Thyroid gland (tissue), 4 donors: ENCODE data around the gene ADCY7. TPM values are rescaled to one million over a fixed set of nuclear protein-coding genes. Genes with fewer than 3 reads are reported as not detected.

ENCODE experiments used
- DNase-seq, 2 donors: peaks; one replicate each; pipeline ENCODE4 v3.0.0-alpha.2; 2019
- H3K27ac ChIP-seq, 3 donors: fragments of 200-600 bp; sonication (generic); 1 replicate in 2 of 3; 2 replicates in 1 of 3; pipeline ENCODE4 v1.5.1; 2016 to 2019; ENCODE audit warnings: mild to moderate bottlenecking in 1 of 3, moderate library complexity in 1 of 3
- H3K27me3 ChIP-seq: fragments of 200-600 bp; sonication (generic); one replicate; pipeline ENCODE4 v1.5.1; 2019
- H3K36me3 ChIP-seq, 2 donors: fragments of 200-600 bp; sonication (generic); one replicate each; pipeline ENCODE4 v1.5.1; 2016 to 2019
- H3K4me1 ChIP-seq, 2 donors: fragments of 200-600 bp; sonication (generic); one replicate each; pipeline ENCODE4 v1.5.1; 2017 to 2019
- H3K4me3 ChIP-seq, 3 donors: fragments of 200-600 bp; sonication (generic); replicated peaks in 1 of 3; 1 replicate in 2 of 3; 2 replicates in 1 of 3; pipeline ENCODE4 v1.5.1; 2016; ENCODE audit warnings: mild to moderate bottlenecking in 1 of 3
- H3K9me3 ChIP-seq: fragments of 200-600 bp; sonication (generic); one replicate; pipeline ENCODE4 v1.5.1; 2017
- POLR2A ChIP-seq, 2 donors: fragments of 450-650 bp; IDR thresholded peaks; one replicate each; pipeline ENCODE4 v1.6.1; 2017; ENCODE audit warnings: antibody characterized with exemption in 2 of 2, mild to moderate bottlenecking in 2 of 2, moderate library complexity in 1 of 2
- WGBS, 2 donors: methylation state at CpG; one replicate each; pipeline ENCODE4 v1.1.5; 2017; 5-methylcytosine and 5-hydroxymethylcytosine counted together
- intact Hi-C: fragments of 100-400 bp; cut with DNase I; formaldehyde crosslinking; loops from one replicate; pipeline ENCODE4 v1.15.1; 2023
- total RNA-seq, 4 donors: library from RNA; depleted of rRNA; stranded (reverse); fragments of >200 nt; gene quantifications; one replicate each; pipeline ENCODE4 v1.2.3, GENCODE V29; 2016
- TF ChIP-seq, protein P1 (sequence below), 6 experiments: fragments of 200-600 bp in 3 of 6; fragments of 450-650 bp in 3 of 6; sonication (generic) in 3 of 6; IDR thresholded peaks; one replicate each; pipeline ENCODE4 v1.5.1; 2016 to 2019; ENCODE audit warnings: antibody characterized with exemption in 6 of 6, mild to moderate bottlenecking in 2 of 6, inconsistent platforms in 1 of 6, moderate library complexity in 1 of 6

ADCY7 gene
- total RNA-seq, 4 donors from 2014 or later = 4.2 to 8.2 (median 7.1) TPM

- Histone ChIP-seq H3K27me3 (no peaks in the 10 kb centered on the region), H3K36me3 (no peaks in the 10 kb centered on the region), H3K9me3 (no peaks in the 10 kb centered on the region), H3K4me1 (peaks cover 0 to 10% of the 10 kb centered on the region in 2 donors), H3K27ac (no peak overlapping the region), H3K4me3 (no peak overlapping the region)
- intact Hi-C loops = no loop called here
- 92% methylated on average over 17 to 21 of the region's 21 CpGs for WGBS, 2 donors
- TF ChIP-seq, protein P1, sequence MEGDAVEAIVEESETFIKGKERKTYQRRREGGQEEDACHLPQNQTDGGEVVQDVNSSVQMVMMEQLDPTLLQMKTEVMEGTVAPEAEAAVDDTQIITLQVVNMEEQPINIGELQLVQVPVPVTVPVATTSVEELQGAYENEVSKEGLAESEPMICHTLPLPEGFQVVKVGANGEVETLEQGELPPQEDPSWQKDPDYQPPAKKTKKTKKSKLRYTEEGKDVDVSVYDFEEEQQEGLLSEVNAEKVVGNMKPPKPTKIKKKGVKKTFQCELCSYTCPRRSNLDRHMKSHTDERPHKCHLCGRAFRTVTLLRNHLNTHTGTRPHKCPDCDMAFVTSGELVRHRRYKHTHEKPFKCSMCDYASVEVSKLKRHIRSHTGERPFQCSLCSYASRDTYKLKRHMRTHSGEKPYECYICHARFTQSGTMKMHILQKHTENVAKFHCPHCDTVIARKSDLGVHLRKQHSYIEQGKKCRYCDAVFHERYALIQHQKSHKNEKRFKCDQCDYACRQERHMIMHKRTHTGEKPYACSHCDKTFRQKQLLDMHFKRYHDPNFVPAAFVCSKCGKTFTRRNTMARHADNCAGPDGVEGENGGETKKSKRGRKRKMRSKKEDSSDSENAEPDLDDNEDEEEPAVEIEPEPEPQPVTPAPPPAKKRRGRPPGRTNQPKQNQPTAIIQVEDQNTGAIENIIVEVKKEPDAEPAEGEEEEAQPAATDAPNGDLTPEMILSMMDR (IDR thresholded peaks at IDR 0.05) = no peak
- TF ChIP-seq POLR2A (IDR thresholded peaks at IDR 0.05) = no peak
- peak in 1 of 2 donors; percentile 1 for DNase-seq
Measured at GRCh38 chr16:50305441-50306061, 39.2 kb downstream of the ADCY7 start.

DNA sequence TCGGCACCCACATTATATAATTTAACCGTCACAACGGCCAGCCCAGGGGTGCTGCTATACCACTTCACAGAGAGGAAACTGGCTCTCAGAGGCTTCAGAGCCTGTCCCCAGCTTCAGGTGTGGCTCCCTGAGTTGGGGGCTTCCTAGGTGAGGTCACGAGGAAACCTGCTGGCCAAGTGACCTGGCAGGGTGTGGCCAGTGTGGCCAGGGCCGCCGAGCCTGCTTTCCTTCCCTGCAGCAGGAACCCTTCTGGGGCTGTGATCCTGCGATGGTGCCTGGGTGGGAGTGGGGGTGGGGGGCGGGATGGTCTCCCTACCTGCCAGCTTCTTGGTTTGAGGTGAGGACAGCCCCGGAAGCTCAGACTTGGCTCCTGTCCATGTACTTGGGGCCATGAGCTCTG lies 39.9 kb downstream of the ADCY7 start:
- intact Hi-C loops = no loop called here
- TF ChIP-seq, protein P1 (IDR thresholded peaks at IDR 0.05) = no peak
- no peak for TF ChIP-seq POLR2A (IDR thresholded peaks at IDR 0.05)
- Histone ChIP-seq H3K27me3 (no peaks in the 10 kb centered on the region), H3K4me3 (no peak overlapping the region), H3K4me1 (peaks cover 0 to 10% of the 10 kb centered on the region in 2 donors), H3K9me3 (no peaks in the 10 kb centered on the region), H3K36me3 (no peaks in the 10 kb centered on the region), H3K27ac (no peak overlapping the region)
- DNase-seq = peak in 1 of 2 donors; percentile 0
- WGBS, 2 donors = 71 to 75% methylated on average over 5 to 9 of the region's 9 CpGs

DNA sequence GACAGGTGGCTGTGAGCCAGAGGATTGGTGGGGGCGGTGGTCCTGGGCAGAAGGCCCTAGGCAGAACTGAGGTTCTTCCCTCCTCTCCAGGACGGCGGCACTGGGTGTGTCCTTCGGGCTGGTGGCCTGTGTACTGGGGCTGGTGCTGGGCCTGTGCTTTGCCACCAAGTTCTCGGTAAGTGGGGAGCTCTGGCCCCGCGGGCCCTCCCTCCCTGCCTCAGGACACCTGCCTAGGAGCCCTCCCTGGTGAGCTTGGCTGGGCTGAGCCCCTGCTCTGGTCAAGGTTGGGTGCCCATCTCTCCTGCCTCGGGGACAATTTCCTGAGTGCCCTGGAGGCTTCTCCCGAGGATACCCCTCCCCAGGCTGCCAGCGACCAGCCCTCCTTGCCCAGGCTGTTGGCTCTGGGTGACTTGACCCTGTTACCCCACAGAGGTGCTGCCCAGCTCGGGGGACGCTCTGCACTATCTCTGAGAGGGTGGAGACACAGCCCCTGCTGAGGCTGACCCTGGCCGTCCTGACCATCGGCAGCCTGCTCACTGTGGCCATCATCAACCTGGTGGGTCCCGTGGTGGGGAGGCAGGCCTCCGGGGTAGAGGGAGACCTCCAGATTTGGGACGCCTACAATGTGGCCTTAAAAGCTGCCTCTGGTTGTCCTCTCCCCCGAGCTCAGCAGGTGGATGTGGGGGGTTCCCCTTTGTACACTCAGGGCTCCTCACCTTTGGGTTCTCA lies 42.0 kb downstream of the ADCY7 start:
- intact Hi-C loops = no loop called here
- TF ChIP-seq, protein P1 (IDR thresholded peaks at IDR 0.05) = no peak
- no peak for TF ChIP-seq POLR2A (IDR thresholded peaks at IDR 0.05)
- 82 to 93% methylated on average over 8 to 12 of the region's 18 CpGs for WGBS, 2 donors
- Histone ChIP-seq H3K9me3 (no peaks in the 10 kb centered on the region), H3K4me3 (no peak overlapping the region), H3K36me3 (no peaks in the 10 kb centered on the region), H3K27me3 (no peaks in the 10 kb centered on the region), H3K4me1 (peaks cover 0 to 10% of the 10 kb centered on the region in 2 donors), H3K27ac (no peak overlapping the region)
- no peak for DNase-seq

DNA sequence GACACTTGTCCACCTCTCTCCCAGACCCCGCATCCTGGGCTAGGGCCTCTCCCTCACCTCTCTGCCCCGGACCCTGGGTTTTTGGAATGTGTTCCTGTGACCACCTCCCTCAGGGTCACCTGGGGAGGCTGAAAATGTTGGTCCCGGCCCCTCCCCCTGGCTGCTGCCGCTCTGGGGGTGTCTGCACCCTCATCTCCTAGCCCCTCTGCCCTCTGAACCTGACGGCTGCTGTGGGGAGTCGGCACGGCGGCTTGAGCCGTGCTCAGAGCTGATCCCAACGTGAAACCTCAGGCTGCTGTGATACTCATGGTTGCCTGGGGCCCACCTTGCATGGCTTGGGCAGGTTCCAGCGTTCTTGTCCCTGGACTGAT lies 42.8 kb downstream of the ADCY7 start:
- WGBS, 2 donors = 84 to 87% methylated on average over 11 of the region's 11 CpGs
- Histone ChIP-seq H3K4me1 (peaks cover 0 to 3% of the 10 kb centered on the region in 2 donors), H3K36me3 (peaks cover 0 to 3% of the 10 kb centered on the region in 2 donors), H3K27ac (no peak overlapping the region), H3K27me3 (no peaks in the 10 kb centered on the region), H3K4me3 (no peak overlapping the region), H3K9me3 (no peaks in the 10 kb centered on the region)
- TF ChIP-seq POLR2A (IDR thresholded peaks at IDR 0.05) = no peak
- TF ChIP-seq, protein P1 (IDR thresholded peaks at IDR 0.05) = no peak
- no peak for DNase-seq
- intact Hi-C loops = no loop called here
